SK-N-SH treated with all-trans-retinoic acid at 6 μM for 48 hours (cell line): ENCODE data around the gene SLC6A5.

Experiments
- ARNTL ChIP-seq: fragments of 450-650 bp; formaldehyde crosslinking; IDR thresholded peaks from 2 replicates; pipeline ENCODE4 v1.5.0; 2020; ENCODE audit warnings: low read depth, mild to moderate bottlenecking, moderate library complexity, borderline replicate concordance
- CREB5 ChIP-seq: fragments of 250-450 bp; sonication (Bioruptor Pico); IDR thresholded peaks from 2 replicates; pipeline ENCODE4 v1.5.1; 2020; ENCODE audit warnings: low read depth, mild to moderate bottlenecking, moderate library complexity
- ESRRG ChIP-seq: fragments of 250-450 bp; sonication (Bioruptor Pico); IDR thresholded peaks from 2 replicates; pipeline ENCODE4 v1.6.1; 2021; ENCODE audit warnings: mild to moderate bottlenecking
- GLIS3 ChIP-seq: fragments of 250-450 bp; sonication (Bioruptor Pico); IDR thresholded peaks from 2 replicates; pipeline ENCODE4 v1.5.0; 2020; ENCODE audit warnings: mild to moderate bottlenecking, moderate library complexity
- ISL1 ChIP-seq: fragments of 250-450 bp; sonication (Bioruptor Pico); IDR thresholded peaks from 2 replicates; pipeline ENCODE4 v2.1.2; 2022; ENCODE audit warnings: mild to moderate bottlenecking, moderate library complexity
- OSR1 ChIP-seq: fragments of 250-450 bp; sonication (Bioruptor Pico); IDR thresholded peaks from 2 replicates; pipeline ENCODE4 v1.8.0; 2022; ENCODE audit warnings: moderate library complexity, mild to moderate bottlenecking, inconsistent platforms
- PATZ1 ChIP-seq: fragments of 250-450 bp; sonication (Bioruptor Pico); IDR thresholded peaks from 2 replicates; pipeline ENCODE4 v1.8.0; 2020; ENCODE audit warnings: mild to moderate bottlenecking, moderate library complexity, borderline replicate concordance
- PPARA ChIP-seq: fragments of 250-450 bp; sonication (Bioruptor Pico); IDR thresholded peaks from 2 replicates; pipeline ENCODE4 v1.5.0; 2020; ENCODE audit warnings: mild to moderate bottlenecking, borderline replicate concordance
- RARB ChIP-seq: fragments of 250-450 bp; sonication (Bioruptor Pico); IDR thresholded peaks from 2 replicates; pipeline ENCODE4 v1.8.0; 2021; ENCODE audit warnings: mild to moderate bottlenecking, moderate library complexity
- SNAI2 ChIP-seq: fragments of 250-450 bp; sonication (Bioruptor Pico); IDR thresholded peaks from 2 replicates; pipeline ENCODE4 v1.5.0; 2020; ENCODE audit warnings: mild to moderate bottlenecking, moderate library complexity
- TOX ChIP-seq: fragments of 250-450 bp; sonication (Bioruptor Pico); IDR thresholded peaks from 2 replicates; pipeline ENCODE4 v1.8.0; 2021; ENCODE audit warnings: mild to moderate bottlenecking, moderate library complexity, borderline replicate concordance
- ZC3H10 ChIP-seq: fragments of 250-450 bp; sonication (Bioruptor Pico); IDR thresholded peaks from 2 replicates; pipeline ENCODE4 v1.5.1; 2021; ENCODE audit warnings: mild to moderate bottlenecking, moderate library complexity
- ZNF565 ChIP-seq: fragments of 450-650 bp; formaldehyde crosslinking; conservative IDR thresholded peaks from 2 replicates; pipeline ENCODE4 v1.5.0; 2020; ENCODE audit warnings: low read depth, mild to moderate bottlenecking, moderate library complexity
- ZNF70 ChIP-seq: fragments of 450-650 bp; formaldehyde crosslinking; IDR thresholded peaks from 2 replicates; pipeline ENCODE4 v1.5.0; 2020; ENCODE audit warnings: mild to moderate bottlenecking, moderate library complexity

GRCh38 chr11:20598492-20598891 lies 916 bp upstream of the SLC6A5 start:
- TF ChIP-seq ESRRG (CRISPR knock-in tag) (no peak), TOX (CRISPR knock-in tag) (no peak), PPARA (CRISPR knock-in tag) (no peak), ZC3H10 (CRISPR knock-in tag) (no peak), RARB (CRISPR knock-in tag) (no peak), ARNTL (CRISPR knock-in tag) (no peak), PATZ1 (CRISPR knock-in tag) (no peak), ISL1 (CRISPR knock-in tag) (no peak), ZNF565 (no peak), CREB5 (CRISPR knock-in tag) (no peak), OSR1 (CRISPR knock-in tag) (no peak), ZNF70 (no peak), GLIS3 (CRISPR knock-in tag) (no peak), SNAI2 (CRISPR knock-in tag) (no peak)
